Mesenchymal stem cell (in vitro differentiated cells and primary cell): ENCODE results near the gene TMEM121B.

Source experiments
- DNase-seq: peaks from one replicate; pipeline ENCODE4 v3.0.0-alpha.2; 2013
- H2AFZ ChIP-seq: one replicate; pipeline ENCODE4 v1.6.1; 2013; ENCODE audit warnings: low read depth, mild to moderate bottlenecking, control low read depth, inconsistent platforms, low read length, moderate library complexity
- H2AK5ac ChIP-seq: 2 replicates; pipeline ENCODE4 v1.6.1; 2013; ENCODE audit warnings: low read length, moderate library complexity, mild to moderate bottlenecking, inconsistent platforms; ENCODE audit not compliant: severe bottlenecking
- H2BK120ac ChIP-seq: one replicate; pipeline ENCODE4 v1.6.1; 2013; ENCODE audit warnings: low read depth, mild to moderate bottlenecking, inconsistent platforms, low read length, moderate library complexity
- H2BK12ac ChIP-seq, 2 experiments: one replicate each; pipeline ENCODE4 v1.6.1; 2013; ENCODE audit warnings: inconsistent platforms in 2 of 2, low read length in 2 of 2, mild to moderate bottlenecking in 2 of 2, moderate library complexity in 2 of 2, control low read depth in 1 of 2
- H2BK15ac ChIP-seq: one replicate; pipeline ENCODE4 v1.6.1; 2013; ENCODE audit warnings: mild to moderate bottlenecking, low read depth, inconsistent platforms; ENCODE audit not compliant: poor library complexity, severe bottlenecking
- H2BK5ac ChIP-seq: 2 replicates; pipeline ENCODE4 v1.6.1; 2013; ENCODE audit warnings: low read depth, mild to moderate bottlenecking, low read length, control low read depth, inconsistent platforms; ENCODE audit not compliant: poor library complexity, severe bottlenecking
- H3K14ac ChIP-seq, 2 experiments: one replicate each; pipeline ENCODE4 v1.6.1; 2013; ENCODE audit warnings: inconsistent platforms in 2 of 2, low read length in 2 of 2, control low read depth in 1 of 2, mild to moderate bottlenecking in 1 of 2, moderate library complexity in 1 of 2
- H3K18ac ChIP-seq, 2 experiments: one replicate each; pipeline ENCODE4 v1.6.1; 2013; ENCODE audit warnings: inconsistent platforms in 2 of 2, low read length in 2 of 2, control low read depth in 1 of 2, low read depth in 1 of 2, mild to moderate bottlenecking in 1 of 2
- H3K23ac ChIP-seq, 2 experiments: one replicate each; pipeline ENCODE4 v1.6.1; 2013; ENCODE audit warnings: inconsistent platforms in 2 of 2, low read length in 2 of 2, mild to moderate bottlenecking in 2 of 2, moderate library complexity in 2 of 2, control low read depth in 1 of 2
- H3K27ac ChIP-seq: 2 replicates; pipeline ENCODE4 v1.5.1; 2013; ENCODE audit warnings: mild to moderate bottlenecking, moderate library complexity, low read length, control low read depth, inconsistent platforms; ENCODE audit not compliant: poor library complexity, severe bottlenecking
- H3K27me3 ChIP-seq, 2 experiments: 2 replicates each; pipeline versions ENCODE4 v1.6.1 to v1.7.0; 2013; ENCODE audit warnings: low read length in 2 of 2, mild to moderate bottlenecking in 2 of 2, moderate library complexity in 2 of 2, control low read depth in 1 of 2, inconsistent platforms in 1 of 2; ENCODE audit not compliant: control insufficient read depth in 1 of 2, insufficient read depth in 1 of 2
- H3K36me3 ChIP-seq, 2 experiments: 2 replicates each; pipeline versions ENCODE4 v1.6.1 to v1.7.0; 2013; ENCODE audit warnings: low read length in 2 of 2, control low read depth in 1 of 2, inconsistent platforms in 1 of 2, low read depth in 1 of 2, mild to moderate bottlenecking in 1 of 2; ENCODE audit not compliant: insufficient read depth in 2 of 2, control insufficient read depth in 1 of 2
- H3K4ac ChIP-seq, 2 experiments: one replicate each; pipeline ENCODE4 v1.6.1; 2013; ENCODE audit warnings: inconsistent platforms in 2 of 2, low read length in 2 of 2, mild to moderate bottlenecking in 2 of 2, moderate library complexity in 2 of 2, control low read depth in 1 of 2, low read depth in 1 of 2
- H3K4me1 ChIP-seq: 2 replicates; pipeline ENCODE4 v1.6.1; 2013; ENCODE audit warnings: low read depth, low read length, control low read depth; ENCODE audit not compliant: control insufficient read depth, insufficient read depth
- H3K4me2 ChIP-seq: 2 replicates; pipeline ENCODE4 v1.6.1; 2013; ENCODE audit warnings: low read length, mild to moderate bottlenecking, inconsistent platforms; ENCODE audit not compliant: poor library complexity, severe bottlenecking
- H3K4me3 ChIP-seq, 2 experiments: 2 replicates each; pipeline versions ENCODE4 v1.5.1 to v1.7.0; 2013; ENCODE audit warnings: low read length in 2 of 2, mild to moderate bottlenecking in 2 of 2, control low read depth in 1 of 2, low read depth in 1 of 2; ENCODE audit not compliant: insufficient read depth in 1 of 2
- H3K79me1 ChIP-seq: replicated peaks from 2 replicates; pipeline ENCODE4 v1.6.1; 2013; ENCODE audit warnings: mild to moderate bottlenecking, control low read depth, low read length, inconsistent platforms; ENCODE audit not compliant: poor library complexity, severe bottlenecking
- H3K9ac ChIP-seq: 2 replicates; pipeline ENCODE4 v1.7.0; 2013; ENCODE audit warnings: mild to moderate bottlenecking, low read length, moderate library complexity
- H3K9me3 ChIP-seq: 2 replicates; pipeline ENCODE4 v1.7.0; 2013; ENCODE audit warnings: mild to moderate bottlenecking, low read length; ENCODE audit not compliant: control insufficient read depth
- H4K8ac ChIP-seq: one replicate; pipeline ENCODE4 v1.6.1; 2013; ENCODE audit warnings: inconsistent platforms, mild to moderate bottlenecking, low read length, moderate library complexity
- H4K91ac ChIP-seq: one replicate; pipeline ENCODE4 v1.6.1; 2013; ENCODE audit warnings: mild to moderate bottlenecking, low read length, inconsistent platforms
- WGBS: methylation state at CpG from one replicate; pipeline ENCODE4 v1.1.7; 2013; ENCODE audit warnings: mixed read lengths; 5-methylcytosine and 5-hydroxymethylcytosine counted together

Gene TMEM121B

GRCh38 chr22:17117400-17117799 lies 3.8 kb downstream of the TMEM121B start:
- H3K9me3 ChIP-seq, result no peaks in the 10 kb centered on the region
- no peak for DNase-seq
- H2BK5ac ChIP-seq, result no peak overlapping the region
- H3K4me1 ChIP-seq, result peaks cover 19% of the 10 kb centered on the region
- no peak overlapping the region for H3K4me3 ChIP-seq
- no peak overlapping the region for H3K18ac ChIP-seq
- H2BK15ac ChIP-seq, result no peak overlapping the region
- H3K36me3 ChIP-seq, result no peaks in the 10 kb centered on the region
- no peak overlapping the region for H2AFZ ChIP-seq
- H4K91ac ChIP-seq, result no peak overlapping the region
- no peaks in the 10 kb centered on the region for H3K79me1 ChIP-seq
- no peak overlapping the region for H3K4ac ChIP-seq
- no peak overlapping the region for H2AK5ac ChIP-seq
- WGBS, result 74% methylated on average over 3 of the region's 3 CpGs
- H3K14ac ChIP-seq, result no peak overlapping the region
- H3K9ac ChIP-seq, result no peak overlapping the region
- H4K8ac ChIP-seq, result no peak overlapping the region
- H2BK12ac ChIP-seq, result no peak overlapping the region
- no peak overlapping the region for H3K27ac ChIP-seq
- peaks cover 51 to 56% of the 10 kb centered on the region in 2 experiments for H3K27me3 ChIP-seq
- no peak overlapping the region for H3K4me2 ChIP-seq
- no peak overlapping the region for H3K23ac ChIP-seq
- no peak overlapping the region for H2BK120ac ChIP-seq

DNA sequence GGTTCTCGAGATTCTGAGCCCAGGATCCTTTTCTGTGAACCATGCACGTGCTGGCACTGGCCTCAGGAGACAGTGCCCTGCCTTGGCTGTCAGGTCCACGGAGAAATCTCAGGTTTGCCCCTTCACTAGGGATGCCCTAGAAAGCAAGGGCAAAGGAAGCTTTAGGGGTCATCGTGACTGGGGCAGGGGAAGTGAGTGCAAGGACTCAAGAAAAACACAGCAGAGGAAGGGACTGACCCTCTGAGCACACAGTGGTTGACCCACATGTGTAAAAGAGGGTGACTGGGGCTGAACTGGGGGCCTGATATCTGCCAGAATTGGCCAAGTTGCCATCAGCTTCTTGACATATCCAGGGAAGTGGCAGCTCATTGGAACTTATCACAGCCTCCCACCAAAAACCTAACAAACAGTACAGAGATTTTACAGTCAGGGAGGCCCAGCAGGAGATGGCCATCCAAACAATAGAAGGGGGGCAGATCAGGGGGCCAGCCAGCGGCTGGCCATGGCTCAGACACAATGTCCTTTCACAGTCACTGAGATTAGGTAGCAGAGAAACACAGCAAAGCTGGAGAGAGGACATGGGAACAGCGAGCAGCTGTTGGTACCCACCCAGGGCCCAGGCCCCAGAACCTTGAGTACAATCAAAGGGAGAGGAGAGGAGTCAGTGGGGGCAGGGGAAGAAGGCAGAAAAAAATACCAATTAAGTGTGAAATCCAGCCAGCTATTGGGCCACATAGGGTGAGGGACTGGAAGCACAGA lies 4.4 kb downstream of the TMEM121B start:
- H3K4me1 ChIP-seq, result peaks cover 18% of the 10 kb centered on the region
- H2BK15ac ChIP-seq, result no peak overlapping the region
- H4K8ac ChIP-seq, result no peak overlapping the region
- H3K14ac ChIP-seq, result no peak overlapping the region
- H3K9me3 ChIP-seq, result no peaks in the 10 kb centered on the region
- H3K4me2 ChIP-seq, result no peak overlapping the region
- peaks cover 45 to 49% of the 10 kb centered on the region in 2 experiments for H3K27me3 ChIP-seq
- H3K18ac ChIP-seq, result no peak overlapping the region
- no peaks in the 10 kb centered on the region for H3K79me1 ChIP-seq
- no peak overlapping the region for H2AK5ac ChIP-seq
- no peak overlapping the region for H4K91ac ChIP-seq
- H3K4me3 ChIP-seq, result no peak overlapping the region
- no peak overlapping the region for H3K23ac ChIP-seq
- H2BK12ac ChIP-seq, result no peak overlapping the region
- no peaks in the 10 kb centered on the region for H3K36me3 ChIP-seq
- no peak for DNase-seq
- H2AFZ ChIP-seq, result no peak overlapping the region
- no peak overlapping the region for H3K27ac ChIP-seq
- 51% methylated on average over 6 of the region's 6 CpGs for WGBS
- H3K9ac ChIP-seq, result no peak overlapping the region
- H2BK5ac ChIP-seq, result no peak overlapping the region
- H2BK120ac ChIP-seq, result no peak overlapping the region
- H3K4ac ChIP-seq, result no peak overlapping the region

GRCh38 chr22:17115945-17116565 lies 5.1 kb downstream of the TMEM121B start:
- H3K14ac ChIP-seq, result no peak overlapping the region
- no peak overlapping the region for H3K27ac ChIP-seq
- no peak overlapping the region for H2AFZ ChIP-seq
- peaks cover 0 to 3% of the 10 kb centered on the region in 2 experiments for H3K36me3 ChIP-seq
- peaks cover 40 to 44% of the 10 kb centered on the region in 2 experiments for H3K27me3 ChIP-seq
- 83% methylated on average over 5 of the region's 5 CpGs for WGBS
- H3K18ac ChIP-seq, result no peak overlapping the region
- H4K8ac ChIP-seq, result no peak overlapping the region
- H2BK15ac ChIP-seq, result no peak overlapping the region
- no peak overlapping the region for H2BK12ac ChIP-seq
- H2BK5ac ChIP-seq, result no peak overlapping the region
- H3K4me1 ChIP-seq, result peaks cover 11% of the 10 kb centered on the region
- H3K4ac ChIP-seq, result no peak overlapping the region
- H2BK120ac ChIP-seq, result no peak overlapping the region
- no peak overlapping the region for H3K4me2 ChIP-seq
- no peak overlapping the region for H2AK5ac ChIP-seq
- H3K9me3 ChIP-seq, result no peaks in the 10 kb centered on the region
- DNase-seq, result no peak
- H3K9ac ChIP-seq, result no peak overlapping the region
- no peak overlapping the region for H4K91ac ChIP-seq
- no peaks in the 10 kb centered on the region for H3K79me1 ChIP-seq
- no peak overlapping the region for H3K4me3 ChIP-seq
- no peak overlapping the region for H3K23ac ChIP-seq

GRCh38 chr22:17115236-17115635 lies 5.9 kb downstream of the TMEM121B start:
- H3K18ac ChIP-seq, result no peak overlapping the region
- no peak overlapping the region for H2BK15ac ChIP-seq
- DNase-seq, result no peak
- H3K14ac ChIP-seq, result no peak overlapping the region
- peaks cover 0 to 4% of the 10 kb centered on the region in 2 experiments for H3K36me3 ChIP-seq
- H2BK120ac ChIP-seq, result no peak overlapping the region
- H3K79me1 ChIP-seq, result no peaks in the 10 kb centered on the region
- H3K9me3 ChIP-seq, result no peaks in the 10 kb centered on the region
- H3K9ac ChIP-seq, result no peak overlapping the region
- H2AFZ ChIP-seq, result no peak overlapping the region
- no peak overlapping the region for H4K91ac ChIP-seq
- H3K4me3 ChIP-seq, result no peak overlapping the region
- H3K4me2 ChIP-seq, result no peak overlapping the region
- H3K27me3 ChIP-seq, result peaks cover 40 to 44% of the 10 kb centered on the region in 2 experiments
- no peak overlapping the region for H3K4ac ChIP-seq
- 56% methylated on average over 3 of the region's 4 CpGs for WGBS
- H3K23ac ChIP-seq, result no peak overlapping the region
- H3K27ac ChIP-seq, result no peak overlapping the region
- no peak overlapping the region for H4K8ac ChIP-seq
- peaks cover 3% of the 10 kb centered on the region for H3K4me1 ChIP-seq
- no peak overlapping the region for H2AK5ac ChIP-seq
- no peak overlapping the region for H2BK5ac ChIP-seq
- H2BK12ac ChIP-seq, result no peak overlapping the region
